Measurements from ENCODE around the gene SEC31B. TPM values are rescaled to one million over a fixed set of nuclear protein-coding genes. Genes with fewer than 3 reads are reported as not detected.

Gene SEC31B
- total RNA-seq, 1 donor from 2014 or later: 13.2 TPM

GRCh38 chr10:100482834-100483185 lies 36.9 kb downstream of the SEC31B start:
- TF ChIP-seq CTCF (IDR thresholded peaks at IDR 0.05; ENCODE audit: unreplicated experiment): peak; percentile 46
- Mint-ChIP-seq H3K4me3 (ENCODE audit: unreplicated experiment) (no peak overlapping the region), H3K4me1 (ENCODE audit: unreplicated experiment) (peaks cover 33% of the 10 kb centered on the region), H3K9me3 (ENCODE audit: unreplicated experiment) (no peaks in the 10 kb centered on the region), H3K27me3 (ENCODE audit: unreplicated experiment) (peaks cover 15% of the 10 kb centered on the region), H3K36me3 (ENCODE audit: low read depth, unreplicated experiment) (peaks cover 14% of the 10 kb centered on the region), H3K27ac (ENCODE audit: unreplicated experiment) (no peak overlapping the region)
- no peak for DNase-seq (ENCODE audit: low spot score)

DNA sequence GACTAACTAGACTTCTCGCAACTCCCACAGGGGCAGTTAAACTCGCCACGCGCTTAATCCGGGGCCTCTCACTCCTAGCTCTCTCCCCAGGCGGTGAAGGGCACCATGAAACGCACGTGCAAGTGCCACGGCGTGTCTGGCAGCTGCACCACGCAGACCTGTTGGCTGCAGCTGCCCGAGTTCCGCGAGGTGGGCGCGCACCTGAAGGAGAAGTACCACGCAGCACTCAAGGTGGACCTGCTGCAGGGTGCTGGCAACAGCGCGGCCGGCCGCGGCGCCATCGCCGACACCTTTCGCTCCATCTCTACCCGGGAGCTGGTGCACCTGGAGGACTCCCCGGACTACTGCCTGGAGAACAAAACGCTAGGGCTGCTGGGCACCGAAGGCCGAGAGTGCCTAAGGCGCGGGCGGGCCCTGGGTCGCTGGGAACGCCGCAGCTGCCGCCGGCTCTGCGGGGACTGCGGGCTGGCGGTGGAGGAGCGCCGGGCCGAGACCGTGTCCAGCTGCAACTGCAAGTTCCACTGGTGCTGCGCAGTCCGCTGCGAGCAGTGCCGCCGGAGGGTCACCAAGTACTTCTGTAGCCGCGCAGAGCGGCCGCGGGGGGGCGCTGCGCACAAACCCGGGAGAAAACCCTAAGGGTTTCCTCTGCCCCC lies 37.4 kb downstream of the SEC31B start:
- peak; percentile 73 for DNase-seq (ENCODE audit: low spot score)
- H3K4me3 Mint-ChIP-seq (ENCODE audit: unreplicated experiment): peak overlapping the region; percentile 47
- peaks cover 15% of the 10 kb centered on the region for H3K27me3 Mint-ChIP-seq (ENCODE audit: unreplicated experiment)
- H3K27ac Mint-ChIP-seq (ENCODE audit: unreplicated experiment): no peak overlapping the region
- peaks cover 33% of the 10 kb centered on the region for H3K4me1 Mint-ChIP-seq (ENCODE audit: unreplicated experiment)
- peak; percentile 87 for TF ChIP-seq CTCF (IDR thresholded peaks at IDR 0.05; ENCODE audit: unreplicated experiment)
- H3K36me3 Mint-ChIP-seq (ENCODE audit: low read depth, unreplicated experiment): peaks cover 13% of the 10 kb centered on the region
- H3K9me3 Mint-ChIP-seq (ENCODE audit: unreplicated experiment): no peaks in the 10 kb centered on the region

GRCh38 chr10:100481462-100482081 lies 38.1 kb downstream of the SEC31B start:
- no peaks in the 10 kb centered on the region for H3K9me3 Mint-ChIP-seq (ENCODE audit: unreplicated experiment)
- DNase-seq (ENCODE audit: low spot score): peak; percentile 91
- peaks cover 6% of the 10 kb centered on the region for H3K36me3 Mint-ChIP-seq (ENCODE audit: low read depth, unreplicated experiment)
- peaks cover 33% of the 10 kb centered on the region for H3K4me1 Mint-ChIP-seq (ENCODE audit: unreplicated experiment)
- H3K27ac Mint-ChIP-seq (ENCODE audit: unreplicated experiment): no peak overlapping the region
- TF ChIP-seq CTCF (IDR thresholded peaks at IDR 0.05; ENCODE audit: unreplicated experiment): no peak
- H3K4me3 Mint-ChIP-seq (ENCODE audit: unreplicated experiment): peak overlapping the region; percentile 47
- H3K27me3 Mint-ChIP-seq (ENCODE audit: unreplicated experiment): peaks cover 13% of the 10 kb centered on the region

DNA sequence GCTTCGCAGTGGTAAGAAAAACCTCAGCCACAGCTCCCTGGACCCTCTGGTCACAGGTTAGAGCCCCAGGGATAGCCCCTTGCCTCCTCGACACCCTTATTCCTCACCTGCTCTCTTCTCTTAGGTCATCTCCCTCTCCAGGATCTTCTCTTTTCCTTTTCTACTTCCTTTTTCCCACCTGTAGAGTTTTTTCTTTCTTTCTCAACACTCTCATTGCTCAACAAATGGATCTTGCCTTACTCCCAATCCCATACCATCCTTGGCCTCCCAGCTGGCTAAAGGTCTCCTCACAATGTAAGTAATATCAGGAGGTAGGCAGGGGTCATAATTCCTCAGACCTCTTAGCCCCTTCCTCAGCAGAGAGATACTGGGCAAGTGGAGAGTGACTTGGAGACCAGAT lies 39.7 kb downstream of the SEC31B start:
- H3K9me3 Mint-ChIP-seq (ENCODE audit: unreplicated experiment): no peaks in the 10 kb centered on the region
- peaks cover 8% of the 10 kb centered on the region for H3K27me3 Mint-ChIP-seq (ENCODE audit: unreplicated experiment)
- H3K36me3 Mint-ChIP-seq (ENCODE audit: low read depth, unreplicated experiment): no peaks in the 10 kb centered on the region
- TF ChIP-seq CTCF (IDR thresholded peaks at IDR 0.05; ENCODE audit: unreplicated experiment): no peak
- no peak overlapping the region for H3K4me3 Mint-ChIP-seq (ENCODE audit: unreplicated experiment)
- peaks cover 22% of the 10 kb centered on the region for H3K4me1 Mint-ChIP-seq (ENCODE audit: unreplicated experiment)
- no peak for DNase-seq (ENCODE audit: low spot score)
- H3K27ac Mint-ChIP-seq (ENCODE audit: unreplicated experiment): no peak overlapping the region

- Mint-ChIP-seq H3K9me3 (ENCODE audit: unreplicated experiment) (no peaks in the 10 kb centered on the region), H3K4me3 (ENCODE audit: unreplicated experiment) (no peak overlapping the region), H3K36me3 (ENCODE audit: low read depth, unreplicated experiment) (no peaks in the 10 kb centered on the region), H3K27me3 (ENCODE audit: unreplicated experiment) (peaks cover 8% of the 10 kb centered on the region), H3K4me1 (ENCODE audit: unreplicated experiment) (peaks cover 14% of the 10 kb centered on the region), H3K27ac (ENCODE audit: unreplicated experiment) (no peak overlapping the region)
- DNase-seq (ENCODE audit: low spot score): no peak
- no peak for TF ChIP-seq CTCF (IDR thresholded peaks at IDR 0.05; ENCODE audit: unreplicated experiment)
Measured at GRCh38 chr10:100479037-100479436, 40.6 kb downstream of the SEC31B start.
